Activated effector memory CD4-positive, alpha-beta T cell treated with anti-CD3 and anti-CD28 coated beads, Interleukin-2, amount 50 U/mL, for 16 hours (primary cell): ENCODE measurements around the gene BOD1L1.

Source experiments
- DNase-seq: peaks from one replicate; pipeline ENCODE4 v3.0.0-alpha.2; 2020

BOD1L1 gene

GRCh38 chr4:13522282-13523104 lies 105.0 kb downstream of the BOD1L1 start:
- DNase-seq = no peak

GRCh38 chr4:13521047-13521446 lies 106.5 kb downstream of the BOD1L1 start:
- DNase-seq = no peak
